NOMO-1 (cell line): ENCODE measurements around the gene FOXD3.

ENCODE experiments used
- DNase-seq, 2 experiments: peaks; one replicate each; lab custom pipeline; 2025; ENCODE audit not compliant: unreplicated experiment in 2 of 2; lab: John Stamatoyannopoulos, UW

Gene FOXD3

DNA sequence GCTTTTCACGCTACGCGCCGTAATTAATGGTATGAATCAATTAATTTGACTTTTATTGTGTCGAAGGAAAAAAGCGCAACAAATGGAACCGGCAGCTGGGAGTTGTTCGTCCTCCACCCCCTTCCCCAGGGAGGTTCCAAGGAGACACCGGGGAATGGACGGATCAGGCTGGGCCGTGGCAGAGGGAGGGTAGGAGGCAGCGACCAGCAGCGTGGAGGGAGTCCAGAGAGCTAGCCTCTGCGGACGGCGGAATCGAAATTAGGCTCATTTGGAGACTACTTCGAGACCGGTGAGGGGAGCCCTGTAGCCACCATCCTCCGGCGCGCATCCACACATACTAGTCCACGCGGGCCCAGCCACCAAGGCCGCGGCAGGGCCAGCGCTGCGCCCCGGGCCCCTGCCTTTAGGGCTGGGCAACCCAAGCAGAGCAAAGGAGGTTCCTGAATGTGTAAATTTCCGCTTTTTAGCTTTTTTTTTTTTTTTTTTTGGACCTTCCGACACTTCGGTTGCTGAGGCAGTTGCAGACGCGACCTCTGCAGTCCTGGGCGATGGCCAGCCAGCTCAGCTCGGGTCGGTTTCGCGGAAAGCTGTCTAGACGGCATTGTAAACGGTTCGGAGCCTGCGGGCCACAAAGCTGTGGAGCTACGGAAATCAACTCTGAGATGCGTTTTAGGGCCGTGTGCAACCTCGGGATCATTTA, 2.2 kb upstream of the FOXD3 start:
- no peak for DNase-seq

DNA sequence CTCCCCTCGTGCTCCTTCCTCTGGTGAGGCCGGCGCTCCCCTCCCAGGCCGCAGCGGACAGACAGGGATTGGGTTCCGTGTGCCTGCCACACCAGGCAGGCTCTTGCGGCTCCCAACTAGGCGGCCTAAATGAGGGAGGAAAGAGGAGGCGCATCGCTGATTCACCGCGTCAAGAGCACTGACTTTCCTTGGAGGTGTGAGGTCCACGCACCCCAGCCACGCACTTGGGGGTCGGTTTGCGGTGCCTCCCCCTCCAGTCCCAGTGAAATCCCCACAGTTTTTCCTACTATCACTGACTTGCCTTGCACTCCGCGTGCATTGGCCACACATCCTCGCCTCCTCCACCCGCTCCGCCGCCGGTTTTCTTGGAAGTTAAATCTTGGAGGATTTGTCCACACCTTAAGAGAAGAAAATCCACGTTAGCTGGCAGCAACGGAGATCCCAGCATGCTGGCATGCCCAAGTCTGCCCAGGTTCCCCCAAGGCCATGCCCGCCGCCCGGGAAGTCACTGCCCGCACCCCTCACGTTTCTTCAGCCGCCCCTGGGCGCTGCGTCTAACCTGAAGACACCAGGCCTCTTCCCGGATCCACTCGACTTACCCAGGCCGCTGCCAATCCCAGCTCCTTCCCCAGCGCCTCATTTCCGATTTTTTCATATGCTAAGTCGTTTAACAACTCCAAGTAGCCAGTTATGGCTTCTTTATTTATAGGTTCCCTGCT, 1.1 kb upstream of the FOXD3 start:
- no peak for DNase-seq

DNA sequence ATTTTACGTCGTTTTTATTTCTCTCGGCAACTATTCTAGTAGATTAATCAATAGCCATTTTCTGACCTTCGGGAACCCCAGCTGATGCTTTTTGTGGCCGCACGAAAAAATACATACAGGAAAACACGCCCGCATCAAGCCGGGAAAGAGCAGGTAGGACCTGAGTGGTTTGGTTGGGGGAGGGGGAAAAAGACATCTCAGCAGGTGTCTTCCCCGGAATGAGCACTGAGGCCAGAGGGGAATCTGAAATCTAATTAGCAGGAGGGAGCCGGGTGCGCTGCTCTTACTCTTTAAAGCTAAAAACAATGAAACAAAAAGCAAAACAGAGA, 618 bp upstream of the FOXD3 start:
- DNase-seq = no peak

DNA sequence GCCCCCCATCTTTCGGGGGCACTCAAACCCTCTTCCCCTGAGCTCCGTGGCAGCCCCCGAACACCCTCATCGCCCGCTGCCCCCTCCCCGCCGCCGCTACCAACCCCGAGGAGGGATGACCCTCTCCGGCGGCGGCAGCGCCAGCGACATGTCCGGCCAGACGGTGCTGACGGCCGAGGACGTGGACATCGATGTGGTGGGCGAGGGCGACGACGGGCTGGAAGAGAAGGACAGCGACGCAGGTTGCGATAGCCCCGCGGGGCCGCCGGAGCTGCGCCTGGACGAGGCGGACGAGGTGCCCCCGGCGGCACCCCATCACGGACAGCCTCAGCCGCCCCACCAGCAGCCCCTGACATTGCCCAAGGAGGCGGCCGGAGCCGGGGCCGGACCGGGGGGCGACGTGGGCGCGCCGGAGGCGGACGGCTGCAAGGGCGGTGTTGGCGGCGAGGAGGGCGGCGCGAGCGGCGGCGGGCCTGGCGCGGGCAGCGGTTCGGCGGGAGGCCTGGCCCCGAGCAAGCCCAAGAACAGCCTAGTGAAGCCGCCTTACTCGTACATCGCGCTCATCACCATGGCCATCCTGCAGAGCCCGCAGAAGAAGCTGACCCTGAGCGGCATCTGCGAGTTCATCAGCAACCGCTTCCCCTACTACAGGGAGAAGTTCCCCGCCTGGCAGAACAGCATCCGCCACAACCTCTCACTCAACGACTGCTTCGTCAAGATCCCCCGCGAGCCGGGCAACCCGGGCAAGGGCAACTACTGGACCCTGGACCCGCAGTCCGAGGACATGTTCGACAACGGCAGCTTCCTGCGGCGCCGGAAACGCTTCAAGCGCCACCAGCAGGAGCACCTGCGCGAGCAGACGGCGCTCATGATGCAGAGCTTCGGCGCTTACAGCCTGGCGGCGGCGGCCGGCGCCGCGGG, 837 bp downstream of the FOXD3 start:
- no peak for DNase-seq

DNA sequence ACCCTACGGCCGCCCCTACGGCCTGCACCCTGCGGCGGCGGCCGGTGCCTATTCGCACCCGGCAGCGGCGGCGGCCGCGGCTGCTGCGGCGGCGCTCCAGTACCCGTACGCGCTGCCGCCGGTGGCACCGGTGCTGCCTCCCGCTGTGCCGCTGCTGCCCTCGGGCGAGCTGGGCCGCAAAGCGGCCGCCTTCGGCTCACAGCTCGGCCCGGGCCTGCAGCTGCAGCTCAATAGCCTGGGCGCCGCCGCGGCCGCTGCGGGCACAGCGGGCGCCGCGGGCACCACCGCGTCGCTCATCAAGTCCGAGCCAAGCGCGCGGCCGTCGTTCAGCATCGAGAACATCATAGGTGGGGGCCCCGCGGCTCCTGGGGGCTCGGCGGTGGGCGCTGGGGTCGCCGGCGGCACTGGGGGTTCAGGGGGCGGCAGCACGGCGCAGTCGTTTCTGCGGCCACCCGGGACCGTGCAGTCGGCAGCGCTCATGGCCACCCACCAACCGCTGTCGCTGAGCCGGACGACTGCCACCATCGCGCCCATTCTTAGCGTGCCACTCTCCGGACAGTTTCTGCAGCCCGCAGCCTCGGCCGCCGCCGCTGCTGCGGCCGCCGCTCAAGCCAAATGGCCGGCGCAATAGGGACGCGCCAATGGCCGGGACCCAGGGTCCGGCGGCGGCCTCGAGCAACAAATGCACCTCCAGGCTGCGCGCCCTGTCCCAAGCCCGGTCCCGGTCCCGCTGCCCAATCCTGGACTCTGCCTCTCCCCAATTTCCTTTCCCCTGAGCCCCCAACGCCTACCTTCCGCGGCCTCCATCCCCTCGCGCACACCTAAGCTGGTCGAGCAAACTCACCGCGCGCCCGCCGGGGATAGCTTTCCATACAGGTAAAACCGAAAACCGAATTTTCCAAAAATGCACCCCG, 1.8 kb downstream of the FOXD3 start:
- DNase-seq = no peak

DNA sequence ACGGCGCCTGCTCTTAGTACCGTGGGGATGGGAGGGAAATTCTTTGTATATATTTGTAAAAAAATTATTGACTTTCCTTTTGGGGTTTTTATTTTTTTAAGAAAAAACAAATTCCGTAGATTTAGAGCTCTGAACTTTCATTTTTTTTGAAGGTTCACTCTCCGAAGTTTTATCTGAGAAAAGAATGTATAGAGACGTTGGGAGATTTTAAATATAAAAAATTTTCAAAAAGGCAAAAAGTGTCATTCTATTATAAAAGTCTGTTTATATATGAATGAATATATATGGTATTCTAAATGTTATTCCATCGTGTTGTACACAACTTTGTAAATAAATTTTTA, 2.4 kb downstream of the FOXD3 start:
- DNase-seq = no peak

DNA sequence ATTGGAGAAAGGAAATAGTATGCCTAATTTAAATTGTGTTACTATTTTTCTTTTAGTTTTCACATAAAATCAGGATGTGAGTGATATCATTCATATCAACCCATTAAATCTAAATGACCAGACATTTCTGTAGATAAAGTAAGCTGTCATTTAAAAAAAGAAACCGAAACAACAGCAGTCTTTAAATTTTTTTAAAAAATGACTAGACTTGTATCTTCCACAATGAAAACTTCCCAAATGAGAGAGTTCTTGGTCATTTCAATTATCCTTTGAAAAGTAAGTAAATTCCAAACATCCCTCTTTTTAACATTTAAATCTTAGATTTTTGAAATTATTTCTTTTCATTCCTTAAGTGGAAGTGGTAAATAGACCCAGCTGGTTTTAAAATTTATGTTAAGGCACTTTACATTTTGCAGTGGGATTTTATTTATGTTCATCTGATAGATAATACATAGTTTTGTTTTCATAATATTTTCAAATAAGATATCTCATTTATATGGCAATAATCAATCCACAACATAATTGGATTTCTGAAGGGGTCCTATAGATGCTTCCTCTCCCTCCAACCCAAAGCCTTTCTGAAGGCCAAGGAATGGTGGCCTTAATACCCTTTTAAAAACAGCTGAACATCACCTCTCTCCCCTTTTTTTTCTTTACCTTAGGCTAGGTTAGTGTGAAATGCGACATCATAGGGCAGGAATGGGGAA, 3.1 kb downstream of the FOXD3 start:
- no peak for DNase-seq

DNA sequence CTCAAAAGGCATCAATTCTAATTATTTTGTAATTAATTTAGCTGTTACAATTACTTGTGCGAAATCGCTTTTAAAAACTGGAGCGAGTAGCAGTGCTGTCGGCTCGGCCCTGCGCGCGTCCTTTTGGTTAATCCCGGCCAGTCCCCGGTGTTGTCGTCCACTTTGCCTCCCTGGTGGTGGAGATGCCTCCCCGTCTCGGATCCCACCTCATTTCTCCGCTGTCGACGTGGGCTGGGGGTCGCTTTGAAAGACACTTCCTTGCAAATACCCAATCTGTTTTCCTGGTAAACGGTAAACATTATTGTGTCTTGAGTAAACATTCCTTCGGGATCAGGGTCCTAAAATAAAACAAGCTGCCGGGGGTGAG, 3.7 kb downstream of the FOXD3 start:
- no peak for DNase-seq

DNA sequence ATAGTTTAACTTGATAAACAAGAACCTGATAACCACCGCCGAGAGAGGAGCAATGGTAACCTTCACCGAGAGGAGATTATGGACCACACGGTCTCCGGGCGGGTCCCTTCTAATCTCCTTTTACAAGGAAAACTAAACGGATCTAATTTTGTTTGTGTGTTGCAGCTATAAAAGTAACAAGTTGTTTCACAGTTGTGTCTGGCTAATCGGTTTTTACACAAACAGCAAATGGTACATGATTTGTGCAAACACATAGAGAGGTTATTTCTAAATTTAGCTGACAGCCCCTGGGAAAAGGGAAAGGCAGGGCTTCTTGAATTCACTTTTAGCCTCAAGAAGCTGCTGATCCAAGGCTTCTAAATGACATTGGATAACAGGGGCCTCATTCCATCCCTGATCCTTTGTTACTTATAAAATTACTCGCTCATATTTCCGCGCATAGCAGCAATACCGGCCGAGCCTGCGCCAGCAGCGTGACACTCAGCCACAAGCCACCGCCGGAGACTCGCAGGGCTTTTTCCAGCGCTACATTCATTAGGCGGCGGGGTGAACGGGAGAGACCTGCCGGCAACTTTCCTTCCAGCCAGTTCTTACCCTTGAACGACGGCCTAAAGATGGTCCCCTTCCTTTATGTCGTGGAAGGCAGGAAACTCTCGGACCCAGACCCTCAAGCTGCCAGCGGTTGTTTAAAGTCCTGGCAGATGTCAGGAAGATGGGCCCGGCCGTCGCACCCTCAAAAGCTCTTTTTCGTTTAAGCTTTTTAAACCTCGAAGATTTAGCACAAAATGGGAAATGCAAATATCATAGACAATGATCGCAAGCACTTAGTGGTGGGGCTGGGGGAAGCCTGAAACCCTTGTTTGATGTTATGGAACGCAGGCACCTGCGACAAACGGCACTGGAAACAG, 4.4 kb downstream of the FOXD3 start:
- no peak for DNase-seq

DNA sequence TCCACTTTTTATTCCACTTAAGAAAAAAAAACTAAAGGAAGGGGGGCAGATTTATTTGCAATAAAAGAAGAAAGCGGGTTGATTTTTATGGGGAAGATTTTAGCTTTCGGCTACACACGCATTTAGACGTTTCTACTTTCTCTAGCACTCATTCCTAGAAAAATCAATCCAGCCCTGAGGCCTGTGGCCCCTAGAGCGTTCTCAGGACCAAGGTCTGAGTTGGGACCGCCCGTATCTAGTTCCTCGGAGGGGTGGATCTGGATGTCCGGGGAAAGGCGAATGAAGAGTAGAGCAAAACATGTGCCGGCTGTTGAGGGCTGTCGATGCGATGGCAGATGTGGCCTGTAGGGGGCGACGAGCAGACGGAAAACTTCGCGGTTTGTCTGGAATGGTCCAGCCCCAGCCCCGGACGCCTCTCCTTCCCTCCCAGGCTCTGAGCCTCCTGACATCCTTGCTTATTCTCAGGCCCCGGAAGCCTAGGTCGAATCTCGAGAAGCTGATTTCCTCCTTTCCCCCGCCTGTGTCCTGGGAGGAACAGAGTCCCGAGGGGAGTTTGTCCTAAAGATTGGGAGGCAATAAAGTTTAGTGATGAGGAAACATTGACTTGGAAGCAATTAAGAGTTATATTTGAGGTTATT, 5.2 kb downstream of the FOXD3 start:
- no peak for DNase-seq

DNA sequence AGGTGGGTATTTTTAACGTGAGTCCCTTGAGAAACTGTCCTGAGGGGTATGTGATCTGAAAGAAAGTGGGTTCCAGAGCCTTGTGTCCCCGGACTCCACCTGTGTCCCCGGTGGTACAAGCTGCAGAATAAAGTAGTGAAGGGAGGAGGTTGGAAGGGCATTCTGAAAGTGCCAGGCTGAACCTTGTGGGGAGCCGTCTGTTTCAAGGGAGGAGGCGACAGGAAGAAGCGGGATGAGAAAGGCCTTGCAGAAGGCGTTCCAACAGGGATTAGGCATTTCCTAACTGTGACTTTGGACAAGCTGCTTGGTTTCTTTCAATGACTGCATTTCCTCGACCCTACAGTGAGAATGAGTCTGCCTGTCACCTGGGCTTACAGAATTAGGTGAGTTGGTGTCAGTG, 5.8 kb downstream of the FOXD3 start:
- DNase-seq = no peak

DNA sequence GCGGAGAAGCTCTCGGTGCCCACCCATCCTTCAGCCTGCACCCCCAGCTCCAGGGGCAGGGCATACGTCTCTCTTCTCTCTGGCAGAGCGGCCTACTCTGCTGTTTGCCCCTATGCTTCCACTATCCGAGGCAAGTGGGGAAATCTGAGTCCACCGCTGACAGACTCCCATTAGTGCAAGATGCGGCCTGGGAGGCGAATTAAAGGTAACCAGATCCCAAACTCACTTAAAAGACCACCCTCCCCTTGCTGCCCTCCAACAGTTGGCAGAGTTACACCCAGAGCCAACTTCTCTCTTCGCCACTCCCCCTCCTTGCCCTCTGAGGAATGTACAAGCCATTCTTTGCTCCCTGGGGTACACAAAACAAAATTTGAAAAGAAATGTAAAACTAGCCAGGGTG, 6.4 kb downstream of the FOXD3 start:
- DNase-seq = no peak

DNA sequence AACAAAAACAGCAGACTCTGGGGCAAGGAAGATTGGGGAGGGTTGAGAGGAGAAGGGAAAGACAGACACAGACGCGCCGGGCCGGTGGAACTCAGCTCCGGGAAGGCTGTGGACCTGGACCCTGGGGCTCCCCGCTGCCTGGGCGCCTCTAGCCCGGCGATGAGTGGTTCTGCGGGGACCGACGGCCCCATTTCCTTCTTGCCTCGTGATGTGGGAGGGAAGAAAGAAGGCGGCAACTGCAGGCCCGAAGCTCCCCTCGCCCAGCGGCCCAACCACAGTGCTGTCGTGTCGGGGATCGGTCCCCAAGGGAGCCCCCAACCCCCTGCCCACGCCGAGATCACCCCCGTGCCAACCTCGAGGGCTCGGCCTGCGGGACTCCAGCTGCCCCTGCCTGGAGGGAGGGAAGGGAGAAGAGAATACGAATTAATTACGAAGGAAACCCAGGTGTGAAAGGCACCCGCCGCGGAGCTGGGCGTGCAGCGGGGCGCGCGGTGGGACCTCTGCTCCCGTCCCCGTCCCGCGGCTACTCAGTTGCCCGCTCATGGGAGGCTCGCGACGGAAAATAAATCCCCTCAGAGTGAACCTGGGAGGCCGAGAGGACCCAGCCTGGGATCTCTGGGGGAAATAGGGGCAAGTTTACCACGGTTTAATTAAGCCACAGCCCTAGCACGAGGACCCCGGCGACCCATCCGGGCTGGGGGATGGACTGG, 7.4 kb downstream of the FOXD3 start:
- no peak for DNase-seq

DNA sequence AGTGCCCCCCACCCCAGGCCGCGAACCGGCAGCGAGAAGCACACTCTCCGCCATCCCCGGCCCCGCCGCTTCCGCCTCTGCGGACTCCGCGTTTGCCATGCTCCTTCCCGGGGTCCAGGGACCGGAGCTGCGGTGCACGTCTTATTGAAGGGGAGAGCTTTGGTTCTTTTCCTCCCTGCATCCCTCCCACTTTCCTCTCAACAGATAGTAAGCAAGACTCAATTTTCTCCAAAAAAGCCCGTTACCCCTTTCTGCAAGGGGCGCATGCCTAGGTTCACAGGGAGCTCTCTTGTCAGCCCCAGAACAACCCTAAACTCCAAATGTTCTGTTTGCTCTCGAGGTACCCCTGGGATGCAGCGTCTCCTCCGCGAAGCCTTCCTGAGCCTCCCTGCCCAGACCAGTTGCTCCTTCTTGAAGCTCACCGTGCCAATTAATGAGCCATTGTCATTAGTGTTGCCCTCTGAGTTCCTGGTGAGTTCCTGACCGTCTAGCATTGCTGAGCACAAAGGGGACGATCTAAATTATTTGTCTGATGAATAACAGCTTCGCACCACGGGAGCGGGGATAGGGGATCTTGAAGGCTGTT, 8.1 kb downstream of the FOXD3 start:
- DNase-seq = no peak

DNA sequence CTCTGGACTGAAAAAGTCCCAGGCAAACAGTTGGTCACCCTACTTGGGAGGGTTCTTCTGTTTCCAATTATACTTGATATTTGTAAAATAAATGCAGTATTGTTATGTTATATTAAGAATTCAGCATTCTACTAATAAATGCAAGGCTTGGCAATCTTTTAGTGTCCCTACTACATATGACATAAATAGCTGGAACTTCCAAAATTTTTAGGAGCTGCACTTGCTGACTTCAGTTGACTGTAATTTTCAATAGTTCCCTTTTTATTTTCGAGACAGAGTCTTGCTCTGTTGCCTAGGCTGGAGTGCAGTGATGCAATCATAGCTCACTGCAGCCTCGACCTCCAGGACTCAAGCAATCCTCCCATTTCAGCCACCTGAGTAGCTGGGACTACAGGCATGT, 20.0 kb downstream of the FOXD3 start:
- no peak for DNase-seq

DNA sequence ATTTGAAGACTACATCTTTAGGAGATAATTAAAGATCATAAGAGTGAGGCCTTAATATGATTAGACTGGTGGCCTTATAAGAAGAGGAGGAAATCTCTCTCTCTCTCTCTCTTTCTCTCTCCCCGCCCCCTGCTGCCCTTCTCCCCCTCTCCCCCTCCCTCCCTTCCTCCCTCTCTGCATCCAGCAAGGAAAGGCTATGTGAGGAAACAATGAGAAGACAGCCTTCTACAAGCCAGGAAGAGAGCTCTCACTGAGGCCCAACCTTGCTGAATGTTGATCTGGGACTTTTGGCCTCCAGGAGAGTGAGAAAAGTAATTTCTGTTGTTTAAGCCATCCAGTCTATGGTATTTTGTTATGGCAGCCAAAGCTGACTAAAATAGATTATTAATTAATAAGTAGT, 21.6 kb downstream of the FOXD3 start:
- no peak for DNase-seq

DNA sequence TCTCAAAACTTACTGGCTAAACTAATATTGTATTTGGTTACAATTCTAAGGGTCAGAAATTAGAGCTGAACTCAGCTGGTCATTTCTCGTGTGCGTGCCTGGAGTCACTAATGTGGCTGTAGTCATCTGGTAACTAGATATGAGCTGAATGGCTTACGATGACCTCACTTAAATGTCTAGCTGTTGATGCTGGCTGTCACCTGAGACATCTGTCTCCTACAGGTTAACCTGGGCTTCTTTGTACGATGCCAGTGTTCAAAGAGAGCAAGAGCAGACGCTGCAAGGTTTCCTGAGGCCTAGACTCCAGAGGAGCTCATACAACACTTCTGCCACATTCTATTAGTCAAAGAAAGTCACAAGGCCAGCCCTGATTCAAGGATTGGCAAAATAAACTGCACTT, 28.0 kb downstream of the FOXD3 start:
- no peak for DNase-seq

DNA sequence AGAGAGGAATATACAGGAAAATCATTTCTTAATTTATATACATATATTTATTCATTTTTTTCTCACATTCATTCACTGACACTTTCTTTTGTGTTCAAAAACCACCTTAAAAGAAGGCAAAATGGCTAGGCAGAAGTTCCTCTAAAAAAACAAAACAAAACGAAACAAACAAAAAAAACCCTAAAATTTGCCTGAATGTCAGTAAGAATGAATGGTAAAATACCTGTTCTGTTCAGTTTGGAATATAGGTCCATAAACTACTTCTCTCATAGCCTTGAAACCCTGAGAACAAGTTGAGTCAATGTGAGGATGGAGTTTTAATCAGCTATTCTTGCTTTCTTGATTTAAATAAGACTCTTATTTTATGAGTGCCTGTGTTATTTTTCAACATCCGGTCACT, 30.4 kb downstream of the FOXD3 start:
- DNase-seq = no peak
